ENCODE measurements around the gene GLDN. TPM values are rescaled to one million over a fixed set of nuclear protein-coding genes. Genes with fewer than 3 reads are reported as not detected.
"Not testable (repeated sequence)": the region's sequence is repeated elsewhere in the genome, so short reads cannot be mapped to it uniquely, and the experiment has no call there.

Gene GLDN
- total RNA-seq, 2 experiments from 2014 or later: not detected

GRCh38 chr15:51425517-51426040 lies 84.1 kb downstream of the GLDN start:
- no peaks in the 10 kb centered on the region for H3K4me1 Mint-ChIP-seq (ENCODE audit: low read depth)

GRCh38 chr15:51438526-51438925 lies 97.1 kb downstream of the GLDN start:
- Mint-ChIP-seq H3K27ac (no peak overlapping the region), H3K4me1 (ENCODE audit: low read depth) (no peaks in the 10 kb centered on the region), H3K36me3 (ENCODE audit: low read depth) (no peaks in the 10 kb centered on the region), H3K4me3 (no peak overlapping the region), H3K27me3 (peaks cover 7% of the 10 kb centered on the region), H3K9me3 (no peaks in the 10 kb centered on the region)
- TF ChIP-seq CTCF (IDR thresholded peaks at IDR 0.05): no peak
- CTCF ChIA-PET: no interaction called here
- POLR2A ChIA-PET: no interaction called here
- no peak for ATAC-seq
- intact Hi-C loops (cut with micrococcal nuclease): no loop called here
- DNase-seq: no peak

More at GRCh38 chr15:51425517-51426040, 84.1 kb downstream of the GLDN start:
- no peak for DNase-seq
- Mint-ChIP-seq H3K27me3 (peaks cover 4% of the 10 kb centered on the region), H3K27ac (no peak overlapping the region), H3K4me3 (no peak overlapping the region), H3K36me3 (ENCODE audit: low read depth) (no peaks in the 10 kb centered on the region), H3K9me3 (no peaks in the 10 kb centered on the region)
- intact Hi-C loops (cut with micrococcal nuclease): no loop called here
- ChIA-PET CTCF (interaction anchor here (1.6 kb wide), 1 partner anchor 263 kb away, joined by 3 read pairs; no protein-coding TSS in a partner anchor), POLR2A (interaction anchor here (0.9 kb wide), 1 partner anchor 64 kb away, joined by 3 read pairs; no protein-coding TSS in a partner anchor)
- no peak for TF ChIP-seq CTCF (IDR thresholded peaks at IDR 0.05)
- ATAC-seq: no peak

- ChIA-PET CTCF (no interaction called here), POLR2A (no interaction called here)
- H3K27ac Mint-ChIP-seq: no peak overlapping the region
- TF ChIP-seq CTCF (IDR thresholded peaks at IDR 0.05): no peak
- H3K9me3 Mint-ChIP-seq: no peaks in the 10 kb centered on the region
- DNase-seq: no peak
- H3K4me3 Mint-ChIP-seq: no peak overlapping the region
- H3K27me3 Mint-ChIP-seq: peaks cover 2% of the 10 kb centered on the region
- no peak for ATAC-seq
- intact Hi-C loops (cut with micrococcal nuclease): no loop called here
- peaks cover 5% of the 10 kb centered on the region for H3K4me1 Mint-ChIP-seq (ENCODE audit: low read depth)
- H3K36me3 Mint-ChIP-seq (ENCODE audit: low read depth): no peaks in the 10 kb centered on the region
Measured at GRCh38 chr15:51443282-51443914, 101.9 kb downstream of the GLDN start.

GRCh38 chr15:51444112-51444511 lies 102.7 kb downstream of the GLDN start:
- ChIA-PET POLR2A (no interaction called here), CTCF (no interaction called here)
- no peak for TF ChIP-seq CTCF (IDR thresholded peaks at IDR 0.05)
- Mint-ChIP-seq H3K9me3 (no peaks in the 10 kb centered on the region), H3K36me3 (ENCODE audit: low read depth) (peaks cover under 1% of the 10 kb centered on the region), H3K27ac (no peak overlapping the region), H3K4me1 (ENCODE audit: low read depth) (peaks cover 5% of the 10 kb centered on the region), H3K4me3 (no peak overlapping the region), H3K27me3 (no peaks in the 10 kb centered on the region)
- DNase-seq (no peak), ATAC-seq (no peak)
- intact Hi-C loops (cut with micrococcal nuclease): no loop called here

GRCh38 chr15:51444807-51445206 lies 103.4 kb downstream of the GLDN start:
- TF ChIP-seq CTCF (IDR thresholded peaks at IDR 0.05): no peak
- Mint-ChIP-seq H3K36me3 (ENCODE audit: low read depth) (peaks cover 2% of the 10 kb centered on the region), H3K27ac (no peak overlapping the region), H3K9me3 (no peaks in the 10 kb centered on the region), H3K4me1 (ENCODE audit: low read depth) (peaks cover 5% of the 10 kb centered on the region), H3K27me3 (no peaks in the 10 kb centered on the region), H3K4me3 (no peak overlapping the region)
- DNase-seq (no peak), ATAC-seq (no peak)
- intact Hi-C loops (cut with micrococcal nuclease): no loop called here
- ChIA-PET CTCF (no interaction called here), POLR2A (no interaction called here)

- ATAC-seq; DNase-seq; H3K36me3 Mint-ChIP-seq (ENCODE audit: low read depth); H3K4me3 Mint-ChIP-seq; H3K27me3 Mint-ChIP-seq; intact Hi-C loops (cut with micrococcal nuclease); H3K27ac Mint-ChIP-seq; H3K4me1 Mint-ChIP-seq (ENCODE audit: low read depth); CTCF ChIA-PET; H3K9me3 Mint-ChIP-seq; POLR2A ChIA-PET: not testable (repeated sequence)
Measured at GRCh38 chr15:51446029-51446744, 104.7 kb downstream of the GLDN start.
